ENCODE data around the gene GATA5. TPM values are rescaled to one million over a fixed set of nuclear protein-coding genes. Genes with fewer than 3 reads are reported as not detected.

Gene GATA5
- total RNA-seq, 2 donors from 2014 or later, result 2.5 to 6.7 TPM

GRCh38 chr20:62457831-62458230 is 18.0 kb downstream of the GATA5 start:
- Histone ChIP-seq H3K27ac (ENCODE audit: low read depth, low read length) (no peak overlapping the region), H3K27me3 (ENCODE audit: control insufficient read depth, insufficient read depth, low read length, poor library complexity, severe bottlenecking) (no peaks in the 10 kb centered on the region), H3K36me3 (ENCODE audit: control insufficient read depth, insufficient read depth, low read length) (no peaks in the 10 kb centered on the region), H3K4me3 (ENCODE audit: low read length) (no peak overlapping the region), H3K9me3 (ENCODE audit: control insufficient read depth, low read length) (no peaks in the 10 kb centered on the region), H3K4me1 (ENCODE audit: control insufficient read depth, insufficient read depth, low read length) (no peaks in the 10 kb centered on the region), H3K9ac (ENCODE audit: extremely low read depth, low read length, poor library complexity, severe bottlenecking) (no peak overlapping the region)
- 91 to 93% methylated on average over 5 to 20 of the region's 20 CpGs for WGBS, 2 experiments (ENCODE audit: insufficient coverage in 1 of 2, insufficient read length in 1 of 2)
- DNase-seq, result no peak
- no peaks in the 10 kb centered on the region for H3K9me3 Mint-ChIP-seq
- H3K36me3 Mint-ChIP-seq (ENCODE audit: low read depth), result no peaks in the 10 kb centered on the region
- no peak overlapping the region for H3K4me3 Mint-ChIP-seq
- H3K27me3 Mint-ChIP-seq (ENCODE audit: insufficient read depth), result no peaks in the 10 kb centered on the region
- H3K4me1 Mint-ChIP-seq, result peaks cover 3% of the 10 kb centered on the region
- TF ChIP-seq CTCF (conservative IDR thresholded peaks at IDR 0.05), result no peak
- H3K27ac Mint-ChIP-seq, result no peak overlapping the region

DNA sequence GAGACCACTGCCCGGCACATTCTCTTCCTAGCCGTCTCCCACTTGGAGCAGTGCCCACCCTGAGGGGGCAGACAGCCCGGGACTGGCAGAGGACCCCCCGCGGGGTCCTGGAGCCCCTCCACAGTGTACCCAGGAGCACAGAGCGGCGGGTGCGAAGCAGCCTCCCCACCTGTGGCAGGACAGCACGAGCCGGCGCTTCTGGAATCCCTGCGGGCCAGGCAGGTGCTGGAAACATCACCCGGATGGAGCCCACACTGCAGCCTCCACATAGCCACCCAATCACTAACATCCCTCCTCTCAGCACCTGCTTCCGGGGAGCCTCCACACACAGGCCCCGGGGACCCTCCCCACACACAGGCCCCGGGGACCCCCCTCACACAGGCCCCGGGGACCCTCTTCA is 18.7 kb downstream of the GATA5 start:
- Histone ChIP-seq H3K27ac (ENCODE audit: low read depth, low read length) (no peak overlapping the region), H3K4me3 (ENCODE audit: low read length) (no peak overlapping the region), H3K9ac (ENCODE audit: extremely low read depth, low read length, poor library complexity, severe bottlenecking) (no peak overlapping the region), H3K36me3 (ENCODE audit: control insufficient read depth, insufficient read depth, low read length) (no peaks in the 10 kb centered on the region), H3K27me3 (ENCODE audit: control insufficient read depth, insufficient read depth, low read length, poor library complexity, severe bottlenecking) (no peaks in the 10 kb centered on the region), H3K9me3 (ENCODE audit: control insufficient read depth, low read length) (no peaks in the 10 kb centered on the region), H3K4me1 (ENCODE audit: control insufficient read depth, insufficient read depth, low read length) (no peaks in the 10 kb centered on the region)
- Mint-ChIP-seq H3K4me1 (peaks cover 3% of the 10 kb centered on the region), H3K4me3 (no peak overlapping the region), H3K27ac (no peak overlapping the region), H3K9me3 (no peaks in the 10 kb centered on the region), H3K27me3 (ENCODE audit: insufficient read depth) (no peaks in the 10 kb centered on the region), H3K36me3 (ENCODE audit: low read depth) (no peaks in the 10 kb centered on the region)
- DNase-seq, result no peak
- TF ChIP-seq CTCF (conservative IDR thresholded peaks at IDR 0.05), result no peak
- WGBS, 2 experiments (ENCODE audit: insufficient coverage in 1 of 2, insufficient read length in 1 of 2), result 91 to 100% methylated on average over 2 to 17 of the region's 17 CpGs

- Mint-ChIP-seq H3K4me3 (no peak overlapping the region), H3K27ac (no peak overlapping the region), H3K36me3 (ENCODE audit: low read depth) (no peaks in the 10 kb centered on the region), H3K9me3 (no peaks in the 10 kb centered on the region), H3K27me3 (ENCODE audit: insufficient read depth) (no peaks in the 10 kb centered on the region), H3K4me1 (peaks cover 3% of the 10 kb centered on the region)
- no peaks in the 10 kb centered on the region for H3K36me3 ChIP-seq (ENCODE audit: control insufficient read depth, insufficient read depth, low read length)
- H3K27me3 ChIP-seq (ENCODE audit: control insufficient read depth, insufficient read depth, low read length, poor library complexity, severe bottlenecking), result no peaks in the 10 kb centered on the region
- no peak overlapping the region for H3K27ac ChIP-seq (ENCODE audit: low read depth, low read length)
- WGBS, 2 experiments (ENCODE audit: insufficient coverage in 1 of 2, insufficient read length in 1 of 2), result 83 to 88% methylated on average over 14 to 15 of the region's 15 CpGs
- TF ChIP-seq CTCF (conservative IDR thresholded peaks at IDR 0.05), result no peak
- no peak for DNase-seq
- no peak overlapping the region for H3K4me3 ChIP-seq (ENCODE audit: low read length)
- no peak overlapping the region for H3K9ac ChIP-seq (ENCODE audit: extremely low read depth, low read length, poor library complexity, severe bottlenecking)
- no peaks in the 10 kb centered on the region for H3K9me3 ChIP-seq (ENCODE audit: control insufficient read depth, low read length)
- no peaks in the 10 kb centered on the region for H3K4me1 ChIP-seq (ENCODE audit: control insufficient read depth, insufficient read depth, low read length)
Measured at GRCh38 chr20:62455929-62456328, 19.9 kb downstream of the GATA5 start.
